LNCaP clone FGC (cell line): ENCODE data around the gene PGBD5.
A peak's percentile ranks its signal among the peaks of the same experiment; 100 is the strongest.

Experiments
- DNase-seq: peaks from one replicate; pipeline ENCODE4 v3.0.0-alpha.2; 2011; ENCODE audit warnings: low read depth
- H3K4me3 ChIP-seq: 2 replicates; pipeline ENCODE4 v1.5.1; 2011; ENCODE audit warnings: mild to moderate bottlenecking, low read depth, low read length, control low read depth
- TF ChIP-seq, protein P1 (sequence below): IDR thresholded peaks from 2 replicates; pipeline ENCODE4 v1.5.1; 2012; ENCODE audit warnings: mild to moderate bottlenecking; ENCODE audit not compliant: control insufficient read depth, insufficient read depth; ENCODE audit errors: extremely low read depth

Gene PGBD5

DNA sequence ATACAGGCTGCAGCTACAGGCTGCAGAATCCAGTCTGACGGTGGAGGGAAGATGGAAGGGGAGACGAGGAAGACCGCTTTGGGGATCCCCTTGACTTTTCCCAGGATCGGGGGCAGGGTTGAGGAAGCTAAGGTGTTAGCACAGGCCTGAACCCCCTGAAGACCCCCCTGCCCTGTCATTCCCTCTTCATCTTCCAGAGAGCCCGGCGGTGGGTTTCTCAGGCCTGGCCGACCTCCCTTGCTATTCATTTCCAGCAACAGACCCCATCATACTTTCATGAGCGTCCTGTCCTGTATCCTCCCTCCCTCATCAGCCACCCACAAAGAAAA, 112.0 kb downstream of the PGBD5 start:
- DNase-seq, result no peak
- TF ChIP-seq, protein P1, sequence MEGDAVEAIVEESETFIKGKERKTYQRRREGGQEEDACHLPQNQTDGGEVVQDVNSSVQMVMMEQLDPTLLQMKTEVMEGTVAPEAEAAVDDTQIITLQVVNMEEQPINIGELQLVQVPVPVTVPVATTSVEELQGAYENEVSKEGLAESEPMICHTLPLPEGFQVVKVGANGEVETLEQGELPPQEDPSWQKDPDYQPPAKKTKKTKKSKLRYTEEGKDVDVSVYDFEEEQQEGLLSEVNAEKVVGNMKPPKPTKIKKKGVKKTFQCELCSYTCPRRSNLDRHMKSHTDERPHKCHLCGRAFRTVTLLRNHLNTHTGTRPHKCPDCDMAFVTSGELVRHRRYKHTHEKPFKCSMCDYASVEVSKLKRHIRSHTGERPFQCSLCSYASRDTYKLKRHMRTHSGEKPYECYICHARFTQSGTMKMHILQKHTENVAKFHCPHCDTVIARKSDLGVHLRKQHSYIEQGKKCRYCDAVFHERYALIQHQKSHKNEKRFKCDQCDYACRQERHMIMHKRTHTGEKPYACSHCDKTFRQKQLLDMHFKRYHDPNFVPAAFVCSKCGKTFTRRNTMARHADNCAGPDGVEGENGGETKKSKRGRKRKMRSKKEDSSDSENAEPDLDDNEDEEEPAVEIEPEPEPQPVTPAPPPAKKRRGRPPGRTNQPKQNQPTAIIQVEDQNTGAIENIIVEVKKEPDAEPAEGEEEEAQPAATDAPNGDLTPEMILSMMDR, result no peak
- no peak overlapping the region for H3K4me3 ChIP-seq

DNA sequence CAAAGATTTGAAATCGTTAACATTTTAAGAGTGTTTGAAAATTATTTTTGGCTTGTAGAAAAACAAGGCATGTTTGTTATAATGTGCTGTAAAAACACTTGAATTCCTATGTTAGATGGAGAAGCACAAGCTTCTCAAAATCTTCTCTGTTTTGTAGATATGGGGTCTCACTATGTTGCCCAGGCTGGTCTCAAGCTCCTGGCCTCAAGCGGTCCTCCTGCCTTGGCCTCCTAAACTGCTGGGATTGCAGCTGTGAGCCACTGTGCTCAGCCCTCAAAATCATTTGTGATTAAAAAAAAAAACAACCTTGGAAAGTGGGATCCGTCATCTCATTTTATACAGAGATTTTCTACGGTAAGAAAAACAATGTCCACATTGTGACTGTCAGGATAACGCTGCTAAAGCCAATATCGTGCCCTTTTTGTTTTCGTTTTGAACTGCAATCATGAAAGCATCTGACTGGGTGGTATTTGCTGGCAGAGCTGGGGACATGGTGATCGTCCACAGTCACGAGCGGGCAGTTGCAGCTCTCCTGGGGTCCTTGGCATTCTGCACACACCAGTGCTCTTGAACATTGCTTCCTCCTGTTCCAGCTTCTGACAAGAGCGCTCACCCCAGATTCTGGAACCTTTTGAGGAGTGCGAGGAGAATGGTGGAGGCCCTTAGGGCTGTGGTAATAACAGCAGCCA, 112.5 kb downstream of the PGBD5 start:
- H3K4me3 ChIP-seq, result no peak overlapping the region
- no peak for DNase-seq
- TF ChIP-seq, protein P1, result no peak

DNA sequence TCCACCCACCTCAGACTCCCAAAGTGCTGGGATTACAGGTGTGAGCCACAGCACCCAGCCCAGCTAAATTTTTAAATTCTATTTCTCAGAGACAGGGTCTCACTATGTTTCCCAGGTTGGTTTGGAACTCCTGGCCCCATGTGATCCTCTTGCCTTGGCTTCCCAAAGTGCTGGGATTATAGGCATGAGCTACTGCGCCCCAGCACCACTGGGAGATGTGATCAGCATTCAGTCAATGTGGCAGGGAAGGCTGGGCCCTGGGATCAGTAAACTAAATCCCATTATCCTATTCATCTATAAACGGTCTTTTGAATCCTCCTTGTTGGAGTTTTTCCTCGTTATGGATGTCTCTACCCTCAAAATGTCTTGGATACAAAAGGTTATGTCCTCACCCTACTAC, 113.5 kb downstream of the PGBD5 start:
- no peak for DNase-seq
- TF ChIP-seq, protein P1, result no peak

DNA sequence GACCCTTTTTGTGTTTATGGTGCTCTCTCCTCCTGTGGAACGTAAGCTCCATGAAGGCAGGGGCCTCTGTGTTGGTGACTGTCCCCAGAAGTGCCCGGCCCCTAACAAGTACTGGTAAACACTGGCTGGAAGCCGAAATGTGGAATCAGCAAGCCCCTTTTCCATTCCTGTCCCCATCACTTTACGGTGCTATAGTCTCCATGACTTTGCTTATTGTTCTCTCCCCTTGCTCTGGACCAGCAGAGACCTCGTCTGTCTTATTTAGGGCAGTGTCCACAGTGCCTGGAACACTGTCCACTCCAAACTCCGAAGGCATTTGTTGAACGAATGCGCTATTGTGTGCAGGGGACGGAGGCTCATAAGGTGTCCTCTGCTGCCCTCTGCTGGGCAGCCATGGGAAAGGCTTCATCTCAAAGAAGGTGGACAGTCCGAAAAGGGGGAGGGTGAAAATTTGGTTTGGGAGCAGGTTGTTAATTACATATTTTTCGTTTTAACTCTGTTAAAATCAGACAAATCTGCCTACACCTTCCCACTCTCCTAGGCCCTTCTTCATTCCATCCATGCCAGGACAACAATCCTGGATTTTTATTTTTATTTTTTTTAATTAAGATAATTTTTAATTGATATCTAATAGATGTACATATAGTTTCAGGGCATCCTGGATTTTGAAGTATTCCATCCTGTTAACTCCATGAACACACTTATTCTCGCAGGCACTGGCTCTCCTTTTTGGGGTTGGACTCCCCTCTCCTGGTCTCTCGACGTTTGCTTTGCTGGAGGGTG, 115.6 kb downstream of the PGBD5 start:
- no peak overlapping the region for H3K4me3 ChIP-seq
- DNase-seq, result peak; percentile 47
- TF ChIP-seq, protein P1, result peak; percentile 94

More for the DNA sequence above, 113.5 kb downstream of the PGBD5 start:
- H3K4me3 ChIP-seq, result no peak overlapping the region

DNA sequence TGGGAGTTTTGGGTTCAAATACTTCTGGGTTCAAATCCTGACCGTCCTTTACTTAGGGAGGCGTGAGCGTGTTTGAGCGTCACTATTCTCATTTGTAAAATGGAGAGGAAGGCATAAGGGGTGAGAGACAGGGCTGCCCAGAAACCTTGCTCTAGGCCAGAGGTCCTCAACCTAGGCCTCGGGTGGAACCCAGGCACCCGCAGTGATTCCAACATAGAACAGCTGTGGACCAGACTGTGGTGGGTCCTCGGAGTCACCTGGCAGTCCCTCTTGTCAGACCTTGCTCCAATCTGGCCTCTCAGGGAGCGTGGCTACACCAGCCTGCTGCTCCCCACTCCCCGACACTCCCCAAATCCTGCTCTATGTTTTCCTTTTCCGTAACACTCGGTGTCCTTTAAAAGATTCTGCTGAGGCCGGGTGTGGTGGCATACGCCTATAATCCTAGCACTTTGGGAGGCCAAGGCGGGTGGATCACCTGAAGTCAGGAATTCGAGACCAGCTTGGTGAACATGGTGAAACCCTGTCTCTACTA, 116.4 kb downstream of the PGBD5 start:
- TF ChIP-seq, protein P1, result no peak
- no peak overlapping the region for H3K4me3 ChIP-seq
- DNase-seq, result no peak

DNA sequence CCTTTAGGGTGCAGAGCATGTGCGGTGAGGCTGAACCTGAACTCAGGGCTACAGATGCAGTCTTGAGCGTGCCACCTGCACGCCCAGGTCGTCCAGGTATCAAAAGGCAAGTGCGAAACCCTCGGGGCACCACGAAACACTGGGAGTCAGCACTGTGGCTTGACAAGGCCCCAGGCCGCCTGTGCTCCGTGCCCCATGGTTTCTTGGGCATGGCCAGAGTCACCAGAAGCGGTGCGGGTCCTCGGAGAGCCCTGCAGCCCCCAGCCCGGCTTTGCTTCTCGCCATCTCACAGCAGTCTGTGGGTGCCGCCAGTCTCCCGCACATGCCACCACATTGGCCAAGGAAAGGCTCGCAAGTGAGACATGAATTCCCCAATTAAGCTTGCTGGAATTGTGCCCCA, 117.3 kb downstream of the PGBD5 start:
- no peak for DNase-seq
- TF ChIP-seq, protein P1, result no peak
- H3K4me3 ChIP-seq, result no peak overlapping the region
